Body of pancreas (tissue), 4 donors: Measurements from ENCODE around the gene RFC4. TPM values are rescaled to one million over a fixed set of nuclear protein-coding genes. Genes with fewer than 3 reads are reported as not detected.

Experiments used
- ATAC-seq: fragments of 150-250 bp; one replicate; pipeline ENCODE4 v1.9.1; 2016
- DNase-seq, 4 donors: peaks; one replicate each; pipeline ENCODE4 v3.0.0-alpha.2; 2019
- H3K27ac ChIP-seq, 4 donors: fragments of 200-600 bp; sonication (generic); 1 replicate in 3 of 4; 2 replicates in 1 of 4; pipeline versions ENCODE4 v1.5.1 to v1.6.1; 2016 to 2019; ENCODE audit warnings: mild to moderate bottlenecking in 1 of 4, mixed read lengths in 1 of 4, moderate library complexity in 1 of 4
- H3K27me3 ChIP-seq, 2 donors: fragments of 200-600 bp; sonication (generic); one replicate each; pipeline ENCODE4 v1.6.0; 2016; ENCODE audit warnings: mild to moderate bottlenecking in 1 of 2
- H3K36me3 ChIP-seq, 2 donors: fragments of 200-600 bp; sonication (generic); replicated peaks in 1 of 2; 2 replicates each; pipeline ENCODE4 v1.5.1; 2016; ENCODE audit warnings: low read depth in 2 of 2; ENCODE audit not compliant: insufficient read depth in 1 of 2
- H3K4me1 ChIP-seq: fragments of 200-600 bp; sonication (generic); one replicate; pipeline ENCODE4 v1.6.0; 2016
- H3K4me3 ChIP-seq, 2 donors: fragments of 200-600 bp; sonication (generic); 1 replicate in 1 of 2; 2 replicates in 1 of 2; pipeline ENCODE4 v1.5.1; 2016 to 2019
- H3K9me3 ChIP-seq, 3 donors: fragments of 200-600 bp; sonication (generic); 1 replicate in 2 of 3; 2 replicates in 1 of 3; pipeline ENCODE4 v1.5.1; 2016
- POLR2A ChIP-seq, 3 donors: fragments of 450-650 bp; IDR thresholded peaks; one replicate each; pipeline ENCODE4 v1.6.1; 2016; ENCODE audit warnings: antibody characterized with exemption in 3 of 3, mild to moderate bottlenecking in 2 of 3
- WGBS, 2 donors: methylation state at CpG; one replicate each; pipeline ENCODE4 v1.1.5; 2017; 5-methylcytosine and 5-hydroxymethylcytosine counted together
- intact Hi-C: fragments of 100-400 bp; cut with DNase I; formaldehyde crosslinking; loops from one replicate; pipeline ENCODE4 v1.15.1; 2023
- total RNA-seq, 2 donors: library from RNA; depleted of rRNA; stranded (reverse); fragments of >200 nt; gene quantifications; one replicate each; pipeline ENCODE4 v1.1.0, GENCODE V29; 2016
- TF ChIP-seq, protein P1 (sequence below), 7 experiments: fragments of 450-650 bp in 4 of 7; fragments of 200-600 bp in 3 of 7; sonication (generic) in 3 of 7; IDR thresholded peaks; one replicate each; pipeline ENCODE4 v1.5.1; 2016 to 2019; ENCODE audit warnings: antibody characterized with exemption in 7 of 7

The RFC4 gene
- total RNA-seq, 2 donors from 2014 or later, result 6.6 to 14.5 TPM

DNA sequence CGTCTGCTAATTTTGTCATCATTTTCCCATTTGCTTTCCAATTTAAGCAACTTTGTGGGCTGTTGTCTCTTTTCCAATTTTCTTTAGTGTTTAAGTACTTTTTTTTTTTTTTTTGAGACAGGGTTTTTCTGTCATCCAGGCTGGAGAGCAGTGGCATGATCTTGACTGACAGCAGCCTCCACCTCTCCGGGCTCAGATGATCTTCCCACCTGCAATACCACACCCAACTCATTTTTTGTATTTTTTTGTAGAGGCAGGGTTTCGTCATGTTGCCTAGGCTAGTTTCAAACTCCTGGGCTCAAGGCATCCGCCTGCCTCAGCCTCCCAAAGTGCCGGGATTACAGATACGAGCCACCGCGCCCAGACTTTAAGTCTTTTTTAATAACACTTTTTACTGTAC lies 49.1 kb downstream of the RFC4 start:
- Histone ChIP-seq H3K4me3 (no peak overlapping the region), H3K9me3 (no peaks in the 10 kb centered on the region), H3K4me1 (peaks cover 6% of the 10 kb centered on the region), H3K27ac (no peak overlapping the region), H3K36me3 (no peaks in the 10 kb centered on the region), H3K27me3 (no peaks in the 10 kb centered on the region)
- DNase-seq, result no peak
- no peak for TF ChIP-seq POLR2A (IDR thresholded peaks at IDR 0.05)
- TF ChIP-seq, protein P1, sequence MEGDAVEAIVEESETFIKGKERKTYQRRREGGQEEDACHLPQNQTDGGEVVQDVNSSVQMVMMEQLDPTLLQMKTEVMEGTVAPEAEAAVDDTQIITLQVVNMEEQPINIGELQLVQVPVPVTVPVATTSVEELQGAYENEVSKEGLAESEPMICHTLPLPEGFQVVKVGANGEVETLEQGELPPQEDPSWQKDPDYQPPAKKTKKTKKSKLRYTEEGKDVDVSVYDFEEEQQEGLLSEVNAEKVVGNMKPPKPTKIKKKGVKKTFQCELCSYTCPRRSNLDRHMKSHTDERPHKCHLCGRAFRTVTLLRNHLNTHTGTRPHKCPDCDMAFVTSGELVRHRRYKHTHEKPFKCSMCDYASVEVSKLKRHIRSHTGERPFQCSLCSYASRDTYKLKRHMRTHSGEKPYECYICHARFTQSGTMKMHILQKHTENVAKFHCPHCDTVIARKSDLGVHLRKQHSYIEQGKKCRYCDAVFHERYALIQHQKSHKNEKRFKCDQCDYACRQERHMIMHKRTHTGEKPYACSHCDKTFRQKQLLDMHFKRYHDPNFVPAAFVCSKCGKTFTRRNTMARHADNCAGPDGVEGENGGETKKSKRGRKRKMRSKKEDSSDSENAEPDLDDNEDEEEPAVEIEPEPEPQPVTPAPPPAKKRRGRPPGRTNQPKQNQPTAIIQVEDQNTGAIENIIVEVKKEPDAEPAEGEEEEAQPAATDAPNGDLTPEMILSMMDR (IDR thresholded peaks at IDR 0.05), result no peak
- no peak for ATAC-seq
- intact Hi-C loops, result no loop called here
- 80 to 87% methylated on average over 8 of the region's 8 CpGs for WGBS, 2 donors

DNA sequence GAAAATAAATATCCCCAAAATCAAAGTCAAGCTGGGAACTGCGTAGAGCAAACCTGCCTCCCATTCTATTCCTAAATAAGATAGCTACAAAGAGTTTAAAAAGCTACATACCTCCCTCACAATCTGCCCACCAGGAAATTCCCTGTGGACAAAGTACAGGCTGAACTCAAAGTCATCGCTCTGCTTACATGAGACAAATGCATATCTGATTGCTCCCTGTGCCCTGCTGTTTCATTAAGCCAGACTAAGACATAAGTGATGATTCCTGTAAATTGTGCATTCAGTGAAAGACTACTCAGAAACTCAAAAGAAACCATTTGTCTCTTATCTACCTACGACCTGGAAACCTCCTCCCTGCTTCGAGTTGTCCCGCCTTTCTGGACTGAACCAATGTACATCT lies 51.4 kb downstream of the RFC4 start:
- no peak overlapping the region for H3K27ac ChIP-seq
- intact Hi-C loops, result no loop called here
- H3K4me3 ChIP-seq, result no peak overlapping the region
- no peaks in the 10 kb centered on the region for H3K27me3 ChIP-seq
- H3K36me3 ChIP-seq, result no peaks in the 10 kb centered on the region
- no peaks in the 10 kb centered on the region for H3K9me3 ChIP-seq
- no peak for ATAC-seq
- peaks cover 12% of the 10 kb centered on the region for H3K4me1 ChIP-seq
- no peak for DNase-seq
- WGBS, 2 donors, result 64 to 83% methylated on average over 5 of the region's 5 CpGs
- TF ChIP-seq POLR2A (IDR thresholded peaks at IDR 0.05), result no peak
- TF ChIP-seq, protein P1 (IDR thresholded peaks at IDR 0.05), result no peak

DNA sequence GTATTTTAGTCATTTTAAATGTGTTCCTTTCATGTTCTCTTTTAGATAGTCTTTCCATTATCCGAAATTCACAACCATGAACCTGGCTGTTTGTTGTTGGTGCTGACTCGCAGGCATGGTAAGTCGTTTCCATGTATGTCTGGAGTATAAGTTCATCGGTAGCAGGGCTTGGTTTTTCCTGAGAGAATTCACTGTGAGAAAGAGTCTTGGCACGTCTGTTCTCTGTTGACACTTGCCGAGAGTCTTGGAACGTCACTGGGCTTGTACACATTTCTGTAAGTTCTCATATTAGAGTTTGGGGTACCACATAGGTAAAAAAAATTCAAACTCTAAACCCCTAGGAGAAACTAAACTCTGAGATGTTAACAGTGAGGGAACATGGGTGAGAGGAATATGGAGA lies 52.3 kb downstream of the RFC4 start:
- no peak for DNase-seq
- Histone ChIP-seq H3K4me1 (peaks cover 12% of the 10 kb centered on the region), H3K4me3 (no peak overlapping the region), H3K27ac (no peak overlapping the region), H3K9me3 (no peaks in the 10 kb centered on the region), H3K27me3 (no peaks in the 10 kb centered on the region), H3K36me3 (no peaks in the 10 kb centered on the region)
- 65 to 76% methylated on average over 7 of the region's 7 CpGs for WGBS, 2 donors
- no peak for ATAC-seq
- TF ChIP-seq POLR2A (IDR thresholded peaks at IDR 0.05), result no peak
- TF ChIP-seq, protein P1 (IDR thresholded peaks at IDR 0.05), result no peak
- intact Hi-C loops, result no loop called here

DNA sequence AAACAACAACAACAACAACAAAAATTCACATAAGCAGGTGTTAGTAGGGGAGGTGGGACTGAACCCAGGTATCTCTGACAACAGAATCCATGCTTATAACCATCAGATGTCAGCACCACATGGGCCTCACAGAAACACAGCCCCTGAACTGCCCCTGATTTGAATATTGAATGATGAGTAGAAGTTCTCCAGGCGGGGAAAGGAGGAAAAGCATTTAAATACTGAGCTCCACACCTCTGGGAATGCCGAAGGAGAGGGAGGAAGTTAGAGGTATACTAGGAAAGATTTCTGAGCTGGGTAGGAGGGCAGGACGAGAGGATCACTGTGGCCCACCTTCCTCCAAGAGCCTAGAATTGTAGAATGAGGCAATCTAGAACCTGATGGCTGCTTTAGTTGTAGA lies 54.8 kb downstream of the RFC4 start:
- 50 to 51% methylated on average over 3 of the region's 3 CpGs for WGBS, 2 donors
- Histone ChIP-seq H3K27me3 (no peaks in the 10 kb centered on the region), H3K9me3 (no peaks in the 10 kb centered on the region), H3K4me3 (no peak overlapping the region), H3K4me1 (peaks cover 12% of the 10 kb centered on the region), H3K36me3 (no peaks in the 10 kb centered on the region), H3K27ac (no peak overlapping the region)
- intact Hi-C loops, result no loop called here
- no peak for ATAC-seq
- DNase-seq, result no peak
- TF ChIP-seq POLR2A (IDR thresholded peaks at IDR 0.05), result no peak
- TF ChIP-seq, protein P1 (IDR thresholded peaks at IDR 0.05), result no peak

DNA sequence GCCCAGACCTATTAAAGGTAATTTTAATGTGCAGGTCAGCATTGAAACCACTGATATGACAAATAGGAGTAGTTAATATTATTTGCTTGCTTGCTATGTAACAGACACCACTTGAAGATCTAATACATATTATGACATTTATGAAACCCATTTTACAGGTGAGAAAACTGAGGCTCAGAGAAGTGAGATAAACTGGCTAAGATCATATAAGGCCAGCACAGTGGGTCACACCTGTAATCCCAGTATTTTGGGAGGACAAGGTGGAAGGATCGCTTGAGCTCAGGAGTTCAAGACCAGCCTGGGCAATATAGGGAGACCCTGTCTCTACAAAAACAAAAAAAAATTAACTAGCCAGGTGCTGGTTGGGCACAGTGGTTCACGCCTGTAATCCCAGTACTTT lies 56.0 kb downstream of the RFC4 start:
- Histone ChIP-seq H3K27ac (no peak overlapping the region), H3K4me3 (no peak overlapping the region), H3K4me1 (peaks cover 12% of the 10 kb centered on the region), H3K36me3 (no peaks in the 10 kb centered on the region), H3K27me3 (no peaks in the 10 kb centered on the region), H3K9me3 (no peaks in the 10 kb centered on the region)
- no peak for TF ChIP-seq POLR2A (IDR thresholded peaks at IDR 0.05)
- TF ChIP-seq, protein P1 (IDR thresholded peaks at IDR 0.05), result no peak
- intact Hi-C loops, result no loop called here
- DNase-seq, result no peak
- ATAC-seq, result no peak
- WGBS, 2 donors, result 93 to 95% methylated on average over 2 of the region's 2 CpGs
